H9 (cell line): ENCODE data around the gene RPL37. TPM values are rescaled to one million over a fixed set of nuclear protein-coding genes. Genes with fewer than 3 reads are reported as not detected.

Experiments
- DNase-seq: peaks from one replicate; pipeline ENCODE4 v3.0.0-alpha.2; 2017
- H2AFZ ChIP-seq: one replicate; pipeline ENCODE4 v1.6.1; 2013; ENCODE audit warnings: mild to moderate bottlenecking, low read length, control low read depth, moderate library complexity
- H2AK5ac ChIP-seq: 2 replicates; pipeline ENCODE4 v1.6.1; 2013; ENCODE audit warnings: low read length, control low read depth, mixed read lengths; ENCODE audit not compliant: insufficient read length
- H2BK120ac ChIP-seq: one replicate; pipeline ENCODE4 v1.6.1; 2013; ENCODE audit warnings: low read depth, mild to moderate bottlenecking, low read length, control low read depth, inconsistent platforms; ENCODE audit not compliant: poor library complexity, severe bottlenecking
- H2BK12ac ChIP-seq: 2 replicates; pipeline ENCODE4 v1.6.1; 2013; ENCODE audit warnings: low read length, control low read depth, mixed read lengths, low read depth; ENCODE audit not compliant: insufficient read length
- H2BK15ac ChIP-seq: 2 replicates; pipeline ENCODE4 v1.6.1; 2013; ENCODE audit warnings: low read depth, low read length, control low read depth
- H2BK20ac ChIP-seq: one replicate; pipeline ENCODE4 v1.6.1; 2013; ENCODE audit warnings: low read depth, mild to moderate bottlenecking, low read length, control low read depth, inconsistent platforms; ENCODE audit not compliant: poor library complexity, severe bottlenecking
- H2BK5ac ChIP-seq: 2 replicates; pipeline ENCODE4 v1.6.1; 2013; ENCODE audit warnings: low read length, control low read depth, mixed read lengths; ENCODE audit not compliant: insufficient read length
- H3K14ac ChIP-seq: 2 replicates; pipeline ENCODE4 v1.6.1; 2013; ENCODE audit warnings: low read length, control low read depth; ENCODE audit not compliant: insufficient read depth
- H3K18ac ChIP-seq: 2 replicates; pipeline ENCODE4 v1.6.1; 2013; ENCODE audit warnings: low read depth, mild to moderate bottlenecking, mixed read lengths, low read length, control low read depth; ENCODE audit not compliant: insufficient read length
- H3K23ac ChIP-seq: 2 replicates; pipeline ENCODE4 v1.6.1; 2013; ENCODE audit warnings: low read length, control low read depth, mixed read lengths, low read depth; ENCODE audit not compliant: insufficient read length
- H3K23me2 ChIP-seq: 2 replicates; pipeline ENCODE4 v1.6.1; 2013; ENCODE audit warnings: low read depth, mild to moderate bottlenecking, mixed read lengths, low read length, control low read depth; ENCODE audit not compliant: insufficient read length, poor library complexity, severe bottlenecking
- H3K27ac ChIP-seq: 2 replicates; pipeline ENCODE4 v1.5.1; 2013; ENCODE audit warnings: low read length, control low read depth, mixed read lengths, low read depth; ENCODE audit not compliant: insufficient read length
- H3K27me3 ChIP-seq: 2 replicates; pipeline ENCODE4 v1.6.1; 2013; ENCODE audit warnings: low read length, control low read depth, inconsistent platforms; ENCODE audit not compliant: insufficient read depth
- H3K4ac ChIP-seq: 2 replicates; pipeline ENCODE4 v1.6.1; 2013; ENCODE audit warnings: low read depth, mild to moderate bottlenecking, control low read depth, inconsistent platforms, low read length, moderate library complexity
- H3K4me1 ChIP-seq: 2 replicates; pipeline ENCODE4 v1.6.1; 2013; ENCODE audit warnings: low read length, control low read depth, inconsistent platforms; ENCODE audit not compliant: insufficient read depth
- H3K4me2 ChIP-seq: 2 replicates; pipeline ENCODE4 v1.6.1; 2013; ENCODE audit warnings: low read length, control low read depth, mixed read lengths; ENCODE audit not compliant: insufficient read length, insufficient read depth
- H3K56ac ChIP-seq: 2 replicates; pipeline ENCODE4 v1.6.1; 2013; ENCODE audit warnings: low read depth, mild to moderate bottlenecking, mixed read lengths, low read length, control low read depth; ENCODE audit not compliant: insufficient read length
- H3K79me1 ChIP-seq: 2 replicates; pipeline ENCODE4 v1.6.1; 2013; ENCODE audit warnings: low read depth, mild to moderate bottlenecking, moderate library complexity, low read length, control low read depth, inconsistent platforms; ENCODE audit not compliant: insufficient read depth, poor library complexity, severe bottlenecking
- H3K79me2 ChIP-seq: 2 replicates; pipeline ENCODE4 v1.6.1; 2013; ENCODE audit warnings: low read length, control low read depth, inconsistent platforms; ENCODE audit not compliant: insufficient read depth
- H3K9ac ChIP-seq: 2 replicates; pipeline ENCODE4 v1.6.1; 2013; ENCODE audit warnings: low read length, control low read depth, mixed read lengths; ENCODE audit not compliant: insufficient read length; ENCODE audit errors: extremely low read depth
- H3K9me3 ChIP-seq: one replicate; pipeline ENCODE4 v1.6.1; 2013; ENCODE audit warnings: low read depth, low read length, inconsistent platforms; ENCODE audit not compliant: control insufficient read depth
- H3T11ph ChIP-seq: one replicate; pipeline ENCODE4 v1.6.1; 2013; ENCODE audit warnings: mild to moderate bottlenecking, low read length, control low read depth, inconsistent platforms
- H4K20me1 ChIP-seq: one replicate; pipeline ENCODE4 v1.6.1; 2013; ENCODE audit not compliant: control insufficient read depth, insufficient read length, insufficient read depth
- H4K5ac ChIP-seq: 2 replicates; pipeline ENCODE4 v1.6.1; 2013; ENCODE audit warnings: low read depth, mild to moderate bottlenecking, mixed read lengths, low read length, control low read depth; ENCODE audit not compliant: insufficient read length
- H4K8ac ChIP-seq: replicated peaks from 2 replicates; pipeline ENCODE4 v1.6.1; 2013; ENCODE audit warnings: low read length, control low read depth, mixed read lengths, low read depth; ENCODE audit not compliant: insufficient read length
- H4K91ac ChIP-seq: 2 replicates; pipeline ENCODE4 v1.6.1; 2013; ENCODE audit warnings: low read depth, mild to moderate bottlenecking, moderate library complexity, mixed read lengths, low read length, control low read depth; ENCODE audit not compliant: insufficient read length
- H3K27ac Mint-ChIP-seq, 3 experiments: 2 replicates in 2 of 3; 3 replicates in 1 of 3; pipeline ENCODE4 v1.8.0; 2020 to 2021; ENCODE audit warnings: mixed read lengths in 3 of 3, mild to moderate bottlenecking in 1 of 3, moderate library complexity in 1 of 3
- H3K27me3 Mint-ChIP-seq: 2 replicates; pipeline ENCODE4 v1.8.0; 2021; ENCODE audit warnings: low read depth, mild to moderate bottlenecking, moderate library complexity, mixed read lengths
- H3K36me3 Mint-ChIP-seq, 3 experiments: 2 replicates in 2 of 3; 3 replicates in 1 of 3; pipeline ENCODE4 v1.8.0; 2020 to 2021; ENCODE audit warnings: low read depth in 3 of 3, mixed read lengths in 3 of 3; ENCODE audit not compliant: insufficient read depth in 1 of 3
- H3K4me1 Mint-ChIP-seq, 2 experiments: 2 replicates each; pipeline ENCODE4 v1.8.0; 2020; ENCODE audit warnings: mixed read lengths in 2 of 2
- H3K4me3 Mint-ChIP-seq, 2 experiments: 2 replicates in 1 of 2; 3 replicates in 1 of 2; pipeline ENCODE4 v1.8.0; 2020 to 2021; ENCODE audit warnings: mild to moderate bottlenecking in 2 of 2, mixed read lengths in 2 of 2, moderate library complexity in 1 of 2
- H3K9me3 Mint-ChIP-seq, 2 experiments: 2 replicates in 1 of 2; 3 replicates in 1 of 2; pipeline ENCODE4 v1.8.0; 2020; ENCODE audit warnings: mild to moderate bottlenecking in 2 of 2, mixed read lengths in 2 of 2, moderate library complexity in 1 of 2
- CTCF ChIP-seq: fragments of 200-600 bp; sonication (generic); conservative IDR thresholded peaks from 3 replicates; pipeline ENCODE4 v1.8.0; 2021; ENCODE audit warnings: antibody characterized with exemption, mild to moderate bottlenecking
- WGBS: extraction: QIAGEN DNeasy Blood & Tissue Kit; methylation state at CpG from one replicate; pipeline ENCODE4 v1.1.7; 2013; ENCODE audit warnings: missing lambda C conversion rate, low lambda C conversion rate, mixed read lengths; ENCODE audit not compliant: insufficient read length; ENCODE audit errors: extremely low coverage; 5-methylcytosine and 5-hydroxymethylcytosine counted together
- total RNA-seq: library from RNA; stranded (reverse); gene quantifications from 2 replicates; pipeline ENCODE4 v1.2.1, GENCODE V29; 2021

RPL37 gene
- total RNA-seq, 1 experiment from 2014 or later = 1,735 TPM

DNA sequence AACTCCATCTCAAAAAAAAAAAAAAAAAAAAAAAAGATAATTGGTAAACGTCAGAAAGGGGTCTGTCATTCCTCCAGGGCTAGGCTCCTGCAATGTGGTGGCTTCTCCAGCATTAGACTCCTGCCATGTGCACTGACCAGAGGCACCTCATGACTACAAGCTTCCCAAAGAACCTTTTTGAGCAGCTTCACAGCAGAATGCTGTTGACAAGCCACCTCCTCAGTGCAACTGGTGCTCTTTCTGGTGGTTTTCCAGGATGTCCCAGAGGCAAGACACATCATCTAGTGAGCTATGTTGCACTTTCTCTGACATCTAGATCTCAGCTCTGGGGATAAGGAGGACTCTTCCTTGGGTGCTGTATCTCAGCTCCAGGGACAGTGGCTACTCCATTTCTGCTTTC is 11.6 kb downstream of the RPL37 start:
- H4K8ac ChIP-seq = no peak overlapping the region

More for the DNA sequence above, 11.6 kb downstream of the RPL37 start:
- no CpG with 5 or more reads among the region's 1 CpG for WGBS
- Histone ChIP-seq H3K79me2 (no peaks in the 10 kb centered on the region), H2BK120ac (no peak overlapping the region), H3K56ac (no peak overlapping the region), H2BK12ac (no peak overlapping the region), H3K18ac (no peak overlapping the region), H3K27me3 (no peaks in the 10 kb centered on the region), H2AFZ (no peak overlapping the region), H2AK5ac (no peak overlapping the region), H3T11ph (no peak overlapping the region), H3K23me2 (no peaks in the 10 kb centered on the region), H3K27ac (no peak overlapping the region), H3K4me2 (no peak overlapping the region), H3K4ac (no peak overlapping the region), H4K5ac (no peak overlapping the region), H3K23ac (no peak overlapping the region), H2BK15ac (no peak overlapping the region), H3K79me1 (no peaks in the 10 kb centered on the region), H3K9me3 (no peaks in the 10 kb centered on the region), H2BK20ac (no peak overlapping the region), H4K20me1 (no peaks in the 10 kb centered on the region), H3K14ac (no peak overlapping the region), H3K4me1 (no peaks in the 10 kb centered on the region), H4K91ac (no peak overlapping the region), H3K9ac (no peak overlapping the region), H2BK5ac (no peak overlapping the region)
- peak overlapping the region in 2 of 3 experiments; percentile 33 to 95; a peak in 4 of 7 replicates for H3K27ac Mint-ChIP-seq
- DNase-seq = no peak
- no peak overlapping the region for H3K4me3 Mint-ChIP-seq
- H3K4me1 Mint-ChIP-seq = peaks cover 0 to 9% of the 10 kb centered on the region in 2 experiments; a peak in 3 of 4 replicates
- H3K27me3 Mint-ChIP-seq = no peaks in the 10 kb centered on the region
- H3K36me3 Mint-ChIP-seq = peaks cover 20 to 24% (median 22%) of the 10 kb centered on the region in 3 experiments
- TF ChIP-seq CTCF = no peak
- H3K9me3 Mint-ChIP-seq = no peaks in the 10 kb centered on the region
